Stromal cell of bone marrow (primary cell): ENCODE measurements around the gene MBD3L1.

Experiments used
- DNase-seq: peaks from one replicate; pipeline ENCODE4 v3.0.0-alpha.2; 2012; ENCODE audit warnings: low read depth

MBD3L1 gene

GRCh38 chr19:8881512-8881911, 49.3 kb downstream of the MBD3L1 start:
- DNase-seq: no peak

GRCh38 chr19:8884416-8884815, 52.2 kb downstream of the MBD3L1 start:
- no peak for DNase-seq

DNA sequence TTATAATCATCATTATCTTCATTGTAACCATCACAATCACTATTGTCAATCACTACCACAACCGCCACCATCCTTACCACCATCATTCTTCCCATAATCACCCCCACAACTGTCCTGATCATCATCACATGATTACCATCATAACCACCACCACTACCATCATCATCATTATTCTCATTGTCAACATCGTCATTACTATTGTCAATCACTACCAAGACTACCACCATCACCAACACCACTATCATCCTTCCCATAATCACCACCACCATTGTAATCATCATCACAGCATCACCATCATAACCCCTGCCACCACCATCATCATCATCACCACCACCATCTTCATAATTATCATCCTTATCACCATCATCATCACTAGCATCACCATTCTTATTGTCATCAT, 55.2 kb downstream of the MBD3L1 start:
- DNase-seq: no peak

DNA sequence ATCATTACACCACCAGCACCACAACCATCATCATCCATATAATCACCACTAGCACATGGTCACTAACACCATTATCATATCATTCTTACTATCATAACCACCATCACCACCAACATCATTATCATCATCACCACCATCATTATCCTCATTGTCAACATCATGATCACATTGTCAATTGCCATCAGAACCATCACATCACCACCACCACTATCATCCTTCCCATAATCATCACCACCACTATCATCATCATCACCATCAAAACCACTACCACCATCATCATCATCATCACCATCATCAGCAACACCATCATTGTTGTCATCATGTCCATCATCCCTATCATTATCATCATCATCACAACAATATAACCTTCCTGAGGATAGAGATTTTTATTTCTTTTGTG, 58.1 kb downstream of the MBD3L1 start:
- no peak for DNase-seq
